Activated T-cell treated with anti-CD3 and anti-CD28 coated beads, Interleukin-2, amount 50 U/mL, for 48 hours (primary cell): ENCODE measurements around the gene APBB2.
A peak's percentile ranks its signal among the peaks of the same experiment; 100 is the strongest.
"Not testable (repeated sequence)": the region's sequence is repeated elsewhere in the genome, so short reads cannot be mapped to it uniquely, and the experiment has no call there.

ENCODE experiments used
- DNase-seq, 2 experiments: peaks; one replicate each; pipeline ENCODE4 v3.0.0-alpha.2; 2020

APBB2 gene

DNA sequence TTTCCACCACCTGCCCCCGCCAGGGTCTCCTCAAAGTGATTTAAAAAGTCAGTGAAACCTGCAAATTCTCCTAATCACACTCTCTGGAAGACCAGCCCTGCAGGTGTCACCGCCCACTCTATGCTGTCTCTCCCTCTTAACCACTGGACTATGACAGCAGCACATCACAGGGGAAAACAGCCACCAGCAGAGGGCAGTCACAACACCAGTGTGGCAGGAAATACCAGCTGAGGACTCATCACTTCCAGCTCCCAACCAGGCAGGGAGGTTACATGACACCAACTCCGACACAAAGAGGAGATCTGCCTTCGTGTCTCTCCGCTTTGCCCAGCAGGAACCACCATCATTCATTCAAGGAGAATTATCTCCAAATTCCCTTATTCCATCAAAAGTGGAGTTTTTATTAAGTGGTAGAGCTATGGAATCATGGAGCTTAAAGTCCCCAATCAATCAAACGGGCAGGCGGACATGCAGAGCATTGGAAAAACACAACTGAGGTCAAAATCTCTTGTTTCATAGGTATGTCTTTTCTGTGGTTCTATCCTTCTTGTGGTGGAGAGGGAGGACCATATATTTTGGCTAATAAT, 373.3 kb downstream of the APBB2 start:
- DNase-seq: peak; percentile 91

- no peak for DNase-seq
These were observed 373.9 kb downstream of the APBB2 start for GRCh38 chr4:40840255-40840984.

- DNase-seq: no peak
These were observed 375.6 kb downstream of the APBB2 start for GRCh38 chr4:40838742-40839141.

DNA sequence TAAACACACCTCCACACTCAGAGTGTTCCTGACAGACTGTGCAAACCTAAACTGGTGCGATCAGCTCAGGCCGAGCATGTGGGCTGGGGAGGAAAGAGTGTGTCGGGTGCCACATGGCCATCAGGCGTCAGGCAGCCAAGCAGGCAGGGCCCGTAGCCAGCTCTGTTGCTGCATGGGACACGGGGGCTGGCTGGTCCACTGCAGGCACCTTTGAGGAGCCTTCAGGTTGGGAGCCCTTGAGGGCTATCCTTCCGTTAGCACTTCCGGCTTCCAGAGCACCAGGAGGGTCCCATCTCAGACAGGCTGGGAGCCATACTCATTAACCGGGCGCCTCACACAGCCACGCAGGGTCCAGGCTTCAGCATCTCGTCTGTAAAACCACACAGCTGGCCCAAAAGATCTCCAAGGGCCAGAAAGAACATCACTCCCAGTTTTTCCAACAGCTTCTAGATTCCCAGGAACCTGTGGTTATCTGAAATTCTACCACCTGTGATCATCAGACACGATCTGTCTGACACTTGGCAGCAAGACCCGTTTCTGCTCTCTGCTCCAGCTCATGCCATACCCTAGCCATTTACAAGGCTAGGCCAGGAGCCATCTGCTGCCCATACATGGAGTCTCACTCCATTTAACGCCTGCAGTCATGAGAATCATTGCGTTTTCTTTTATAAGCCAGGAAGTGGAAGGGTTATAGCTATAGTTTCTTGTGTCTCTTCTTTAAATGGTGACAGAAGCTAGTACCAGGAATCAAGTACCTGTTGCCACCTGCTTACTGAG, 377.1 kb downstream of the APBB2 start:
- DNase-seq: no peak

- DNase-seq: no peak
These were observed 381.1 kb downstream of the APBB2 start for GRCh38 chr4:40833212-40833611.

- DNase-seq: no peak
These were observed 382.2 kb downstream of the APBB2 start for GRCh38 chr4:40832175-40832574.

DNA sequence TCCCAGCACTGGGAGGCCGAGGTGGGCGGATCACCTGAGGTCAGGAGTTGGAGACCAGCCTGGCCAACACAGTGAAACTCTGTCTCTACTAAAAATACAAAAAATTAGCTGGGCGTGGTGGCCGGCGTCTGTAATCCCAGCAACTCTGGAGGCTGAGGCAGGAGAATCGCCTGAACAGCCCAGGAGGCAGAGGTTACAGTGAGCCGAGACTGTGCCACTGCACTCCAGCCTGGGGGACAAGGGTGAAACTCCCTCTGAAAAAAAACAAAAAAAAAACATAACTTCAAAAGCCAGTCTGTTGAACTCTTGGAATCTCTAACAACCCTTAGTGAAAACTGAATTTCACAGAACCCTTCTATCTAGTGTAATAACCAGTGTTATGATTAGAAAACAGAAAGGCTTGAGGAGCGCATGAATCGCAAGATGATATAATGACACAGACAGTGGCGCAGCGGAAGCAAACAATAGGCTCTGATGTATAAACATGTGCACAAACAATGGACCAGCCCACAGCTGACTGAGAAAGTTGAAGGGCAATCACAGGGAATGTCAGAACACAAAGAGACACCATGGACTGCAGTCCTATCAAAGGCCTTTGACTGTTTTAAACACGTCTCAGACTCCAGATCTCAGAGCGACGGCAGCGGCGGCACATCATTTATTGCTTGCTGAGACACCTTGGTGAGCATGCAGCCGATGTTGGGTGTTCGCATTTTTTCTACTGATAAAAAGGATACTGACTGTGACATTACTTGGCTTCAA, 383.0 kb downstream of the APBB2 start:
- no peak for DNase-seq

- no peak for DNase-seq
These were observed 384.8 kb downstream of the APBB2 start for GRCh38 chr4:40829586-40829985.

DNA sequence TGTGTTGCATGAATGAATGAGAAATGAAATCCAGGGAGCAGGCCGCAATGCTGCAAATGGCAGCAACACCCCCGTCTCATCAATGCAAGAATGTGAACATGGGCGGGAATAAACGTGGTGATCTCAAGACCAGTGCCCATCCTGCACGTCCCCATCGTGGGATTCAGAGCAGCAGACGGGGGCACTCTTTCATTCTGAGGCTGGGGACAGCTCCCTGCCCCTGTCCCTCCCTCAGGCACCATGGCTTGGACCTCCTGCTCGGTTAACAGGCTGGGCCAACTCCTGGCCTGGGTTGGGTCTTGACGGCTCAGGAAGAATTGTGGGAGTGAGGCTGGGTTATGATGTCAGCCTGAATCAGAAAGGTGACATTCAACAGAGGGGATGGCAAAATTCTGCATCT, 385.7 kb downstream of the APBB2 start:
- DNase-seq: no peak

DNA sequence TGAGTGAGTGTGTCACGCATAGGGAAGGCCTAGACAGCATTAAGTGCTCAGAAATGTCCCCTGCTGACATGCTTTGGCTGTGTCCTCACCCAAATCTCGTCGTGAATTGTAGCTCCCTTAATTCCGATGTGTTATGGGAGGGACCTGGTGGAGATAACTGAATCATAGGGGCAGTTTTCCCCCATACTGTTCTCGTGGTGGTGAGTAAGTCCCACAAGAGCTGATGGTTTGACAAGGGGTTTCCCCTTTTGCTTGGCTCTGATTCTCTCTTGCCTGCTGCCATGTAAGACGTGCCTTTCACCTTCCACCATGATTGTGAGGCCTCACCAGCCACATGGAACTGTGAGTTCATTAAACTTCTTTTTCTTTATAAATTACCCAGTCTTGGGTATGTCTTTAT, 386.6 kb downstream of the APBB2 start:
- DNase-seq: no peak

- no peak for DNase-seq
These were observed 387.5 kb downstream of the APBB2 start for GRCh38 chr4:40826821-40827220.

DNA sequence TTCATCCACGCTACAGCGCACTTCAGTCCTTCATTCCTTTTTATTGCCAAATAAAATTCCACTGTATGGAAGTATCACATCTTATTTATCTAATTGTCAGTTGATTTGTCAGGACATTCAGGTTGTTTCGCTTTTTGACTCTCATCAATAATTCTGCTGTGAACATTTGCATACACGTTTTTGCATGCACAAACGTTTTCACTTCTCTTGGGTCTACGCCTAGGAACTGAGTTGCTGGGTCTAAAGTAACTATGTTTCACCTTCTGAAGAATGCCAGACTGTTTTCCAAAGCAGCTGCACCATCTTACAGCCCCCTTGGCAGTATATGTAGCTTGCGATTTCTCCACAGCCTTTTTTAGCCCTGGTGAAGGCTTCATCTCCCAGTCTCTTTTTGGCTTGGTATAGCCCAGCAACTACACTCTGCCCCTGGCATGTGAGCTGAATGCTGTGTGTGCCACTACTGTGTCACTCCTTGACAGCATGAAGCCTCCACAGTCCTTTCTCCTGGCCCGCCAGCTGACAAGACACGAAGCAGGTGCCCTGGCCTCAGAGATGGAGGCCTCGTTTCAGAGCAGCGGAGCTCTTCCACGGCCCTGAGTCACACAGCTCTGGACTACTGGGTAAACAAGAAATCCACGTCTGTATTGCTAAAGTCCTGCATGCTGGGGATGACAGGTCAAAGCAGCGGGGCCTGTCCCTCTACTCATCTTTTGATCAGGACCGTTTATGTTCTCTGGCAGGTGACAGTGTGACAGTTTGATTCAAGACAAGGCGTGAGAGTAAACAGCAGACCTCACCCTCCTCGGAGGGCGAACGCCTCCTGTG, 389.1 kb downstream of the APBB2 start:
- DNase-seq: no peak

GRCh38 chr4:40822420-40823166, 391.7 kb downstream of the APBB2 start:
- DNase-seq: no peak

DNA sequence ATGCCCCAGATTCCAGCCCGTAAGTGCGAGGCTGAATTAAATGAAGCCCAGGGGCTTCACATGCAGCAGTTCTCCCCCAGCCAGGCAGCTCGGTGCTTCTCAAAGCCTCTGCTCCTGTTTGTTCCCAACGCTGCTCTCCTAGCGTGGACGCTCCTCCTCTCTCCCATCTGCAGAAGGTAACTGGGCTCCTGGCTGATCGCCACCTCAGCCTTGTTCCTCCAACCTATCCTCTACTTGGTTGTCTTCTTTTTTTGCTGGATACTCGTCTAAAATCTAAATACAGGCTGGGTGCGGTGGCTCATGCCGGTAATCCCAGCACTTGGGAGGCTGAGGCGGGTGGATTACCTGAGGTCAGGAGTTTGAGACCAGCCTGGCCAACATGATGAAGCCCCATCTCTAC, 394.2 kb downstream of the APBB2 start:
- no peak for DNase-seq

GRCh38 chr4:40817157-40817556, 397.2 kb downstream of the APBB2 start:
- DNase-seq: not testable (repeated sequence)

DNA sequence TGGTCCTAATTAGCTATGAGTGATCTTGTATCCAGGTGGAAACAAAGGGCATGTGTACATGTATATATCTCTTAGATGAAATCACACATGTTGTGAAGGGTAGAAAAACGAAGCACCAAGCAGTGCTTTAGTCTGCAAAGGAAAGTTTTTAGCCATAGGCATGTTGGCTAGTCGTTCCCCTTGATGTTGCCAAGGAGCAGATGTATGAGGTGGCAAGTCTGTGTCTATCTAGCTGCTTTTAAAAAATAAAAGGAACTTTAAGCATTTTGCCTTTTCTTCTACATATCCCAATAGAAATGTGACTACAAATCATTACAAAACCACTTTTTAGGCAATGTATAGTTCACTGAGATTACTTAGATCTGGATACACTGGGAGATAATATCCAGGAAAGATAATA, 401.5 kb downstream of the APBB2 start:
- DNase-seq: no peak

DNA sequence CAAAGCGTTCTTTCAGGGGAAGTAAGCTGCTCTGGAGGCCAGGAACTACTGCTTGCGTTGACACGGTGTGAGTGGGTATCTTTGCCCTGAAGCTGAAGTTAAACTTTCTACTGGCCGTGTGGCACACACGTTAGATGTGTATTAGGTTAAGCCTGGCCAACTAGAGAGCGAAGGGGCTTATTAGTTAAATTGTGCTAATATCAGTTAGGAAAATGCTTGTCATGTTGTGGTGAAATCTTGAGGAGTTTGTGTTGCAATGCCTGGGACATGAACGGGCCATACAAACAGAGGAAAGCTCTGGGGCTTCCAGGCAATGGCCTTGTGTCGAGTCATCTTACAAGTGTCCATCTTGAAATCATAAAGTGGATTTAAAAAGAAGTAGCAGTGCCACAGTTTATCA, 402.0 kb downstream of the APBB2 start:
- DNase-seq: no peak

GRCh38 chr4:40811956-40812355, 402.4 kb downstream of the APBB2 start:
- no peak for DNase-seq

DNA sequence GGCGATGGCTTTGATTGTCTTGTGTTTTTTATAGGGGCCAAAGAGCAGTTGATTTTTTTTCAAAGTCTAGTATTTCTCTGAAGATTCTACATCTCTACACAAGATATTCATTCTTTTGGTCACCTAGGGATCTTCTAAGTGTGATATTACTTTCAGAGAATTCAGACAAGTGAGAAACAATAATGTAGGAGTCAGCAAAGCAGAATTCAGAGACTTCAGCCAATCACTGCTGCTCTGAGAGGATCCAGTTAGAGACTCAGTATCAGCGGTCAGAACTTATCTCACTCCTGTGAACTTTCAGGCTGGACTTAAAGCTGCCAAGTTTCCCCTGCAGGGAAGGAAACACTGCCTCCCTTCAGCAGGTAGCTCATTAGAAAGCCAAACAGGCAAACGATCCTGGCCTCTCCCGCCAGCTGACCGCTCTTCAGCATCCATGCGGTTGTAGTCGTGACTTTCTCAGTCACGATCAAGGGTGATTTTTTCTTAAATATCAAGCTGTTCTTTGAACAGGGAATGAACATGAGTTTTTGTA, 405.4 kb downstream of the APBB2 start:
- DNase-seq: no peak

DNA sequence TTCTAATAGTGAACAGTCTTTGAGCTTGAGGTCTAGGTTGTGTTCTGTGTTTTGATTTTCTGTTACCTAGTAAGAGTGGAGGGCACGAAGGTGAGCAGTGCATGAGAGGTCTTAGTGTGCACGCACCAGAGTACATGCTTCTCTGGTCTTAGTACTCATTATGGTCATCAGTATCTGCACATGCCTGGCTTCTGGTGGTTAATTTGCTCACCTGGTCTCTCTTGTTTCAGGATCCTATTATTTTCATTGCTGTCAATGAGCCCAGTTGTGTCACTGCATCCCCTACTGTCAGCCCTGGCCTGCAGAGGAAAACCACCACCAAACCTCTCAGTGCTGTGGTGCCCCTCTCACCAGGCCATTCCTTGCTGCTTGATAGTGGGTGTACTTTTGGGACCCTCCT, 409.7 kb downstream of the APBB2 start:
- DNase-seq: no peak

DNA sequence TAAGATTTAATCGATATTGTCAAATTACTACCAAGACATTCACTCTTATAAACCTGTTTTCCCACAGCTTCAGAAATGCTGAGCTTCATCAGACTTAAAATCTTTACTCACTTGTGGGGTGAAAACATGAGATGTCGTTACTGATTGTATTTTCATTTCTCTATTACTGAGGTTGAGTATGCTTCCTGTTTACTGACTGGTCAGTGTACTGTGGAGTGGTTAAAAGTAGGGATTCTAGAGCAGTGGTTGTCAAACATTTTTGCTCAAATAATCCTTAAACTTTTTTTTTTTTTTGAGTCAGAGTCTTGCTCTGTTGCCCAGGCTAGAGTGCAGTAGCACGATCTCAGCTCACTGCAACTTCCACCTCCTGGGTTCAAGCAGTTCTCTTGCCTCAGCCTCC, 414.3 kb downstream of the APBB2 start:
- DNase-seq: no peak
